ENCODE results near the gene ABCA6.

GRCh38 chr17:69170377-69170776, 28.7 kb upstream of the ABCA6 start:
- TF ChIP-seq CTCF (conservative IDR thresholded peaks at IDR 0.05; ENCODE audit: low read length) (no peak), EZH2phosphoT487 (IDR thresholded peaks at IDR 0.05; ENCODE audit: borderline replicate concordance, low read depth, low read length) (no peak)
